Globus pallidus (tissue), 1 donor: ENCODE measurements around the gene KHDC4.

Source experiments
- DNase-seq: peaks from one replicate; pipeline ENCODE4 v3.0.0-alpha.2; 2015; ENCODE audit warnings: low spot score

Gene KHDC4

GRCh38 chr1:155969377-155969791, 35.2 kb upstream of the KHDC4 start:
- no peak for DNase-seq

- DNase-seq = peak; percentile 97
Measured at GRCh38 chr1:155968670-155969069, 34.5 kb upstream of the KHDC4 start.

- no peak for DNase-seq
Measured at GRCh38 chr1:155968051-155968400, 33.8 kb upstream of the KHDC4 start.

- DNase-seq = no peak
Measured at GRCh38 chr1:155967341-155968050, 33.3 kb upstream of the KHDC4 start.

GRCh38 chr1:155966750-155967149, 32.5 kb upstream of the KHDC4 start:
- DNase-seq = no peak

- DNase-seq = no peak
Measured at GRCh38 chr1:155966135-155966534, 31.9 kb upstream of the KHDC4 start.

- no peak for DNase-seq
Measured at GRCh38 chr1:155964193-155964592, 30.0 kb upstream of the KHDC4 start.

GRCh38 chr1:155962599-155963211, 28.5 kb upstream of the KHDC4 start:
- DNase-seq = no peak

- DNase-seq = no peak
Measured at GRCh38 chr1:155961937-155962336, 27.7 kb upstream of the KHDC4 start.

- no peak for DNase-seq
Measured at GRCh38 chr1:155960081-155960745, 26.0 kb upstream of the KHDC4 start.

GRCh38 chr1:155957411-155957915, 23.2 kb upstream of the KHDC4 start:
- no peak for DNase-seq

- DNase-seq = no peak
Measured at GRCh38 chr1:155954645-155955044, 20.4 kb upstream of the KHDC4 start.

GRCh38 chr1:155952505-155952890, 18.3 kb upstream of the KHDC4 start:
- DNase-seq = no peak

- no peak for DNase-seq
Measured at GRCh38 chr1:155951753-155952504, 17.7 kb upstream of the KHDC4 start.

GRCh38 chr1:155950829-155951228, 16.6 kb upstream of the KHDC4 start:
- DNase-seq = no peak

GRCh38 chr1:155947741-155948140, 13.5 kb upstream of the KHDC4 start:
- no peak for DNase-seq

GRCh38 chr1:155947292-155947691, 13.1 kb upstream of the KHDC4 start:
- DNase-seq = no peak

GRCh38 chr1:155946633-155947219, 12.5 kb upstream of the KHDC4 start:
- DNase-seq = no peak

- no peak for DNase-seq
Measured at GRCh38 chr1:155944444-155944799, 10.2 kb upstream of the KHDC4 start.

- DNase-seq = no peak
Measured at GRCh38 chr1:155942578-155943141, 8.4 kb upstream of the KHDC4 start.

GRCh38 chr1:155941845-155942531, 7.8 kb upstream of the KHDC4 start:
- no peak for DNase-seq
